GM23248 (cell line): ENCODE data around the gene MMAA. TPM values are rescaled to one million over a fixed set of nuclear protein-coding genes. Genes with fewer than 3 reads are reported as not detected.
"Not testable (repeated sequence)": the region's sequence is repeated elsewhere in the genome, so short reads cannot be mapped to it uniquely, and the experiment has no call there.

Source experiments
- DNase-seq: peaks from one replicate; pipeline ENCODE4 v3.0.0-alpha.2; 2015
- H2AFZ ChIP-seq: fragments of 200-600 bp; sonication (generic); 2 replicates; pipeline ENCODE4 v1.6.1; 2016; ENCODE audit warnings: antibody characterized with exemption
- H3F3A ChIP-seq: fragments of 200-600 bp; sonication (generic); 2 replicates; pipeline ENCODE4 v1.6.1; 2016; ENCODE audit warnings: mild to moderate bottlenecking, antibody characterized with exemption, mixed run types; ENCODE audit not compliant: insufficient read depth
- H3K27ac ChIP-seq: fragments of 200-600 bp; sonication (generic); 2 replicates; pipeline ENCODE4 v1.5.1; 2016; ENCODE audit warnings: mild to moderate bottlenecking
- H3K27me3 ChIP-seq: fragments of 200-600 bp; sonication (generic); replicated peaks from 2 replicates; pipeline ENCODE4 v1.6.1; 2016; ENCODE audit warnings: mild to moderate bottlenecking; ENCODE audit not compliant: insufficient read depth
- H3K36me3 ChIP-seq: fragments of 200-600 bp; sonication (generic); 2 replicates; pipeline ENCODE4 v1.6.1; 2016; ENCODE audit warnings: low read depth, mild to moderate bottlenecking
- H3K4me1 ChIP-seq: fragments of 200-600 bp; sonication (generic); 2 replicates; pipeline ENCODE4 v1.6.1; 2016; ENCODE audit warnings: mild to moderate bottlenecking; ENCODE audit not compliant: insufficient read depth
- H3K4me2 ChIP-seq: fragments of 200-600 bp; sonication (generic); one replicate; pipeline ENCODE4 v1.6.1; 2016; ENCODE audit warnings: mild to moderate bottlenecking; ENCODE audit not compliant: unreplicated experiment
- H3K4me3 ChIP-seq: fragments of 200-600 bp; sonication (generic); 2 replicates; pipeline ENCODE4 v1.5.1; 2016; ENCODE audit warnings: mild to moderate bottlenecking
- H3K79me2 ChIP-seq: fragments of 200-600 bp; sonication (generic); 2 replicates; pipeline ENCODE4 v1.6.1; 2016; ENCODE audit warnings: mild to moderate bottlenecking; ENCODE audit not compliant: insufficient read depth
- H3K9ac ChIP-seq: fragments of 200-600 bp; sonication (generic); 2 replicates; pipeline ENCODE4 v1.6.1; 2016; ENCODE audit warnings: mild to moderate bottlenecking
- H3K9me2 ChIP-seq: fragments of 200-600 bp; sonication (generic); 2 replicates; pipeline ENCODE4 v1.6.1; 2016; ENCODE audit warnings: mixed run types, mild to moderate bottlenecking, moderate library complexity; ENCODE audit not compliant: insufficient read depth
- H3K9me3 ChIP-seq: fragments of 200-600 bp; sonication (generic); one replicate; pipeline ENCODE4 v1.6.1; 2017; ENCODE audit warnings: low read depth
- H4K20me1 ChIP-seq: fragments of 200-600 bp; sonication (generic); 2 replicates; pipeline ENCODE4 v1.6.0; 2016; ENCODE audit not compliant: insufficient read depth
- EZH2 ChIP-seq: fragments of 200-600 bp; sonication (generic); IDR thresholded peaks from 2 replicates; pipeline ENCODE4 v1.6.1; 2018; ENCODE audit warnings: antibody characterized with exemption, mild to moderate bottlenecking; ENCODE audit not compliant: insufficient read depth, poor library complexity, severe bottlenecking
- EZH2phosphoT487 ChIP-seq: fragments of 200-600 bp; sonication (generic); IDR thresholded peaks from 2 replicates; pipeline ENCODE4 v1.6.1; 2018; ENCODE audit warnings: antibody characterized with exemption, moderate library complexity, mild to moderate bottlenecking, low read depth; ENCODE audit not compliant: insufficient read depth
- WGBS, 2 experiments: methylation state at CpG; one replicate each; pipeline ENCODE4 v1.1.6; 2015 to 2017; ENCODE audit warnings: low lambda C conversion rate in 2 of 2, low coverage in 1 of 2; ENCODE audit errors: missing lambda C conversion rate in 2 of 2; 5-methylcytosine and 5-hydroxymethylcytosine counted together
- in situ Hi-C: fragments of 300-500 bp; cut with MboI; formaldehyde crosslinking; loops from 2 replicates; pipeline ENCODE4 v1.15.0; 2020
- polyA plus RNA-seq: library from polyadenylated mRNA; unstranded; fragments of >200 nt; fragmentation: Nextera tagmentation; extraction: Ambion mirVana; gene quantifications from 2 replicates; pipeline ENCODE4 v1.2.1, GENCODE V29; 2016
- total RNA-seq: library from RNA; depleted of rRNA; stranded (reverse); fragments of >200 nt; shearing (Covaris generic); gene quantifications from 2 replicates; pipeline ENCODE4 v1.2.3, GENCODE V29; 2014

MMAA gene
- total and polyA plus RNA-seq, 2 experiments from 2014 or later = 5.5 to 9.9 TPM

- Histone ChIP-seq H3K79me2 (no peaks in the 10 kb centered on the region), H3K9me3 (no peaks in the 10 kb centered on the region), H4K20me1 (no peaks in the 10 kb centered on the region), H3K4me1 (no peaks in the 10 kb centered on the region), H2AFZ (no peak overlapping the region), H3K36me3 (no peaks in the 10 kb centered on the region), H3K9me2 (no peaks in the 10 kb centered on the region), H3K4me2 (no peak overlapping the region), H3F3A (no peaks in the 10 kb centered on the region), H3K27ac (no peak overlapping the region), H3K9ac (no peak overlapping the region), H3K27me3 (no peaks in the 10 kb centered on the region; the same call in 1 of the 2 replicates), H3K4me3 (no peak overlapping the region)
- 49 to 54% methylated on average over 3 of the region's 3 CpGs for WGBS, 2 experiments
- in situ Hi-C loops = loop anchor here (25.0 kb wide), 1 partner anchor 1400 kb away; no protein-coding TSS in a partner anchor
- DNase-seq = no peak
- TF ChIP-seq EZH2 (no peak), EZH2phosphoT487 (no peak)
Observed at GRCh38 chr4:145587088-145587754, 32.0 kb upstream of the MMAA start.

GRCh38 chr4:145589381-145589780, 29.8 kb upstream of the MMAA start:
- not testable (repeated sequence) for H3K9me3 ChIP-seq, H3K79me2 ChIP-seq, H3K4me2 ChIP-seq, H3K27ac ChIP-seq, H3K9ac ChIP-seq, H4K20me1 ChIP-seq, H3K9me2 ChIP-seq, DNase-seq, H2AFZ ChIP-seq, H3K4me1 ChIP-seq, H3F3A ChIP-seq, H3K36me3 ChIP-seq, H3K27me3 ChIP-seq, H3K4me3 ChIP-seq
- in situ Hi-C loops = loop anchor here (25.0 kb wide), 1 partner anchor 1402 kb away; no protein-coding TSS in a partner anchor
- WGBS, 2 experiments = 34 to 49% methylated on average over 2 of the region's 2 CpGs

- no peak overlapping the region for H2AFZ ChIP-seq
- H3K27me3 ChIP-seq = no peaks in the 10 kb centered on the region; the same call in none of the 2 replicates
- H3K4me1 ChIP-seq = no peaks in the 10 kb centered on the region
- no peak overlapping the region for H3K9ac ChIP-seq
- H3K4me3 ChIP-seq = no peak overlapping the region
- no peak overlapping the region for H3K4me2 ChIP-seq
- WGBS, 2 experiments = 58 to 64% methylated on average over 3 of the region's 3 CpGs
- H3F3A ChIP-seq = no peaks in the 10 kb centered on the region
- TF ChIP-seq EZH2phosphoT487 (no peak), EZH2 (no peak)
- peak; percentile 14 for DNase-seq
- H3K79me2 ChIP-seq = no peaks in the 10 kb centered on the region
- H3K36me3 ChIP-seq = no peaks in the 10 kb centered on the region
- H3K27ac ChIP-seq = no peak overlapping the region
- H3K9me3 ChIP-seq = no peaks in the 10 kb centered on the region
- in situ Hi-C loops = loop anchor here (25.0 kb wide), 1 partner anchor 1403 kb away; no protein-coding TSS in a partner anchor
- no peaks in the 10 kb centered on the region for H4K20me1 ChIP-seq
- H3K9me2 ChIP-seq = no peaks in the 10 kb centered on the region
Observed at GRCh38 chr4:145589916-145590702, 29.1 kb upstream of the MMAA start.

GRCh38 chr4:145602129-145602760, 16.9 kb upstream of the MMAA start:
- Histone ChIP-seq H3K27me3 (peaks cover 5% of the 10 kb centered on the region; the same call in 1 of the 2 replicates), H3K4me2 (no peak overlapping the region), H3K36me3 (no peaks in the 10 kb centered on the region), H3K9me3 (no peaks in the 10 kb centered on the region), H3K4me1 (no peaks in the 10 kb centered on the region), H3F3A (no peaks in the 10 kb centered on the region), H3K27ac (no peak overlapping the region), H3K9me2 (no peaks in the 10 kb centered on the region), H4K20me1 (no peaks in the 10 kb centered on the region), H3K4me3 (no peak overlapping the region), H2AFZ (no peak overlapping the region), H3K9ac (no peak overlapping the region), H3K79me2 (no peaks in the 10 kb centered on the region)
- no peak for DNase-seq
- in situ Hi-C loops = loop anchor here (10.0 kb wide), 1 partner anchor 387 kb away; no protein-coding TSS in a partner anchor
- no peak for TF ChIP-seq EZH2
- TF ChIP-seq EZH2phosphoT487 = no peak
- WGBS, 2 experiments = 77 to 83% methylated on average over 4 of the region's 4 CpGs
